NCI-H446 treated with DMSO at 0.1 percent for 48 hours (cell line): Measurements from ENCODE around the gene LY86.

Experiments used
- DNase-seq: peaks from one replicate; lab custom pipeline; 2025; lab: John Stamatoyannopoulos, UW

LY86 gene

GRCh38 chr6:6682225-6682624 is 93.7 kb downstream of the LY86 start:
- DNase-seq = no peak

- no peak for DNase-seq
These were observed 95.7 kb downstream of the LY86 start for GRCh38 chr6:6683969-6684833.

GRCh38 chr6:6685249-6686040 is 96.9 kb downstream of the LY86 start:
- no peak for DNase-seq

- DNase-seq = no peak
These were observed 97.7 kb downstream of the LY86 start for GRCh38 chr6:6686176-6686575.

- DNase-seq = peak; percentile 93
These were observed 98.5 kb downstream of the LY86 start for GRCh38 chr6:6686748-6687601.

- no peak for DNase-seq
These were observed 99.8 kb downstream of the LY86 start for GRCh38 chr6:6688283-6688682.

GRCh38 chr6:6688951-6689350 is 100.4 kb downstream of the LY86 start:
- DNase-seq = no peak

- no peak for DNase-seq
These were observed 101.1 kb downstream of the LY86 start for GRCh38 chr6:6689400-6690143.

GRCh38 chr6:6690144-6690483 is 101.6 kb downstream of the LY86 start:
- DNase-seq = no peak

GRCh38 chr6:6694368-6694780 is 105.9 kb downstream of the LY86 start:
- no peak for DNase-seq

GRCh38 chr6:6694825-6695624 is 106.5 kb downstream of the LY86 start:
- DNase-seq = no peak

GRCh38 chr6:6695625-6696276 is 107.2 kb downstream of the LY86 start:
- DNase-seq = peak; percentile 40

GRCh38 chr6:6696867-6697531 is 108.5 kb downstream of the LY86 start:
- DNase-seq = peak; percentile 17

GRCh38 chr6:6697620-6698019 is 109.1 kb downstream of the LY86 start:
- no peak for DNase-seq

GRCh38 chr6:6699741-6700367 is 111.3 kb downstream of the LY86 start:
- peak; percentile 75 for DNase-seq

GRCh38 chr6:6700407-6701270 is 112.1 kb downstream of the LY86 start:
- DNase-seq = no peak

GRCh38 chr6:6701864-6702263 is 113.3 kb downstream of the LY86 start:
- no peak for DNase-seq

GRCh38 chr6:6703699-6704098 is 115.2 kb downstream of the LY86 start:
- DNase-seq = no peak
